ENCODE measurements around the gene CC2D1A. TPM values are rescaled to one million over a fixed set of nuclear protein-coding genes. Genes with fewer than 3 reads are reported as not detected.
"Not testable (repeated sequence)": the region's sequence is repeated elsewhere in the genome, so short reads cannot be mapped to it uniquely, and the experiment has no call there.

CC2D1A gene
- polyA plus RNA-seq, 1 experiment, result 5.1 TPM

GRCh38 chr19:13965926-13966683, 60.1 kb downstream of the CC2D1A start:
- DNase-seq (ENCODE audit: low read depth, low spot score), result no peak
- Histone ChIP-seq H3K27ac (ENCODE audit: low read depth, low read length) (no peak overlapping the region), H3K27me3 (ENCODE audit: control insufficient read depth, insufficient read depth, low read length) (no peaks in the 10 kb centered on the region), H3K9me3 (ENCODE audit: control insufficient read depth, insufficient read depth, low read length) (no peaks in the 10 kb centered on the region; the same call in 1 of the 2 replicates), H3K4me3 (ENCODE audit: low read depth, low read length) (no peak overlapping the region)
- POLR2A ChIA-PET, result no interaction called here
- CTCF ChIA-PET, result no interaction called here
- no peak for TF ChIP-seq CTCF (IDR thresholded peaks at IDR 0.05; ENCODE audit: low read depth, low read length)

- TF ChIP-seq CTCF (IDR thresholded peaks at IDR 0.05; ENCODE audit: low read depth, low read length), result no peak
- ChIA-PET POLR2A (no interaction called here), CTCF (no interaction called here)
- no peak for DNase-seq (ENCODE audit: low read depth, low spot score)
- H3K27me3 ChIP-seq (ENCODE audit: control insufficient read depth, insufficient read depth, low read length), result no peaks in the 10 kb centered on the region
- H3K27ac ChIP-seq (ENCODE audit: low read depth, low read length), result no peak overlapping the region
- no peaks in the 10 kb centered on the region; the same call in 1 of the 2 replicates for H3K9me3 ChIP-seq (ENCODE audit: control insufficient read depth, insufficient read depth, low read length)
- no peak overlapping the region for H3K4me3 ChIP-seq (ENCODE audit: low read depth, low read length)
These were observed 60.7 kb downstream of the CC2D1A start for GRCh38 chr19:13966684-13967128.

GRCh38 chr19:13967206-13967605, 61.2 kb downstream of the CC2D1A start:
- H3K4me3 ChIP-seq (ENCODE audit: low read depth, low read length); POLR2A ChIA-PET; DNase-seq (ENCODE audit: low read depth, low spot score): not testable (repeated sequence)

GRCh38 chr19:13968383-13968935, 62.5 kb downstream of the CC2D1A start:
- no peak for TF ChIP-seq CTCF (IDR thresholded peaks at IDR 0.05; ENCODE audit: low read depth, low read length)
- Histone ChIP-seq H3K27ac (ENCODE audit: low read depth, low read length) (no peak overlapping the region), H3K27me3 (ENCODE audit: control insufficient read depth, insufficient read depth, low read length) (no peaks in the 10 kb centered on the region), H3K9me3 (ENCODE audit: control insufficient read depth, insufficient read depth, low read length) (no peaks in the 10 kb centered on the region; the same call in 1 of the 2 replicates), H3K4me3 (ENCODE audit: low read depth, low read length) (no peak overlapping the region)
- POLR2A ChIA-PET, result no interaction called here
- no peak for DNase-seq (ENCODE audit: low read depth, low spot score)
- CTCF ChIA-PET, result no interaction called here

More at GRCh38 chr19:13967206-13967605, 61.2 kb downstream of the CC2D1A start:
- CTCF ChIA-PET; H3K27me3 ChIP-seq (ENCODE audit: control insufficient read depth, insufficient read depth, low read length); H3K27ac ChIP-seq (ENCODE audit: low read depth, low read length); H3K9me3 ChIP-seq (ENCODE audit: control insufficient read depth, insufficient read depth, low read length): not testable (repeated sequence)

GRCh38 chr19:13968999-13969398, 63.0 kb downstream of the CC2D1A start:
- no peak overlapping the region for H3K27ac ChIP-seq (ENCODE audit: low read depth, low read length)
- H3K9me3 ChIP-seq (ENCODE audit: control insufficient read depth, insufficient read depth, low read length), result no peaks in the 10 kb centered on the region; the same call in 1 of the 2 replicates
- CTCF ChIA-PET, result no interaction called here
- POLR2A ChIA-PET, result no interaction called here
- H3K27me3 ChIP-seq (ENCODE audit: control insufficient read depth, insufficient read depth, low read length), result no peaks in the 10 kb centered on the region
- H3K4me3 ChIP-seq (ENCODE audit: low read depth, low read length), result no peak overlapping the region
- DNase-seq (ENCODE audit: low read depth, low spot score), result no peak
- no peak for TF ChIP-seq CTCF (IDR thresholded peaks at IDR 0.05; ENCODE audit: low read depth, low read length)
